Esophagus muscularis mucosa (tissue), 4 donors: ENCODE results near the gene DTNA. TPM values are rescaled to one million over a fixed set of nuclear protein-coding genes. Genes with fewer than 3 reads are reported as not detected.

Source experiments
- DNase-seq: peaks from one replicate; pipeline ENCODE4 v3.0.0-alpha.2; 2017; ENCODE audit errors: extremely low spot score
- H3K27ac ChIP-seq, 4 donors: fragments of 200-600 bp; sonication (generic); replicated peaks in 1 of 4; 1 replicate in 3 of 4; 2 replicates in 1 of 4; pipeline ENCODE4 v1.5.1; 2016 to 2019; ENCODE audit warnings: mild to moderate bottlenecking in 1 of 4
- H3K27me3 ChIP-seq, 4 donors: fragments of 200-600 bp; sonication (generic); one replicate each; pipeline versions ENCODE4 v1.5.1 to v1.6.0; 2016 to 2019
- H3K36me3 ChIP-seq, 4 donors: fragments of 200-600 bp; sonication (generic); one replicate each; pipeline ENCODE4 v1.5.1; 2016 to 2019
- H3K4me1 ChIP-seq, 4 donors: fragments of 200-600 bp; sonication (generic); one replicate each; pipeline ENCODE4 v1.5.1; 2016 to 2019
- H3K4me3 ChIP-seq, 4 donors: fragments of 200-600 bp; sonication (generic); 1 replicate in 2 of 4; 2 replicates in 2 of 4; pipeline ENCODE4 v1.5.1; 2016 to 2019; ENCODE audit warnings: mild to moderate bottlenecking in 4 of 4, moderate library complexity in 1 of 4
- H3K9me3 ChIP-seq, 4 donors: fragments of 200-600 bp; sonication (generic); 1 replicate in 3 of 4; 2 replicates in 1 of 4; pipeline ENCODE4 v1.5.1; 2016 to 2019
- EP300 ChIP-seq: sonication (generic); formaldehyde crosslinking; IDR thresholded peaks from one replicate; pipeline ENCODE4 v1.6.1; 2017; ENCODE audit warnings: antibody characterized with exemption
- POLR2A ChIP-seq: fragments of 450-650 bp; IDR thresholded peaks from one replicate; pipeline ENCODE4 v1.6.1; 2017; ENCODE audit warnings: antibody characterized with exemption, moderate library complexity, mild to moderate bottlenecking, low read depth
- POLR2AphosphoS5 ChIP-seq, 2 donors: sonication (generic); formaldehyde crosslinking; IDR thresholded peaks; one replicate each; pipeline ENCODE4 v1.6.1; 2017; ENCODE audit warnings: antibody characterized with exemption in 2 of 2
- WGBS: methylation state at CpG from one replicate; pipeline ENCODE4 v1.1.5; 2018; 5-methylcytosine and 5-hydroxymethylcytosine counted together
- intact Hi-C: fragments of 100-400 bp; cut with DNase I; formaldehyde crosslinking; loops from one replicate; pipeline ENCODE4 v1.15.1; 2023
- total RNA-seq, 4 donors: library from RNA; depleted of rRNA; stranded (reverse); fragments of >200 nt; gene quantifications; one replicate each; pipeline versions ENCODE4 v1.1.0 to v1.2.1, GENCODE V29; 2016
- TF ChIP-seq, protein P1 (sequence below), 3 experiments: fragments of 200-600 bp in 2 of 3; fragments of 450-650 bp in 1 of 3; sonication (generic) in 2 of 3; IDR thresholded peaks; one replicate each; pipeline ENCODE4 v1.5.1; 2017 to 2019; ENCODE audit warnings: antibody characterized with exemption in 3 of 3, mild to moderate bottlenecking in 2 of 3, moderate library complexity in 1 of 3

The DTNA gene
- total RNA-seq, 4 donors from 2014 or later = 189 to 284 (median 242) TPM

DNA sequence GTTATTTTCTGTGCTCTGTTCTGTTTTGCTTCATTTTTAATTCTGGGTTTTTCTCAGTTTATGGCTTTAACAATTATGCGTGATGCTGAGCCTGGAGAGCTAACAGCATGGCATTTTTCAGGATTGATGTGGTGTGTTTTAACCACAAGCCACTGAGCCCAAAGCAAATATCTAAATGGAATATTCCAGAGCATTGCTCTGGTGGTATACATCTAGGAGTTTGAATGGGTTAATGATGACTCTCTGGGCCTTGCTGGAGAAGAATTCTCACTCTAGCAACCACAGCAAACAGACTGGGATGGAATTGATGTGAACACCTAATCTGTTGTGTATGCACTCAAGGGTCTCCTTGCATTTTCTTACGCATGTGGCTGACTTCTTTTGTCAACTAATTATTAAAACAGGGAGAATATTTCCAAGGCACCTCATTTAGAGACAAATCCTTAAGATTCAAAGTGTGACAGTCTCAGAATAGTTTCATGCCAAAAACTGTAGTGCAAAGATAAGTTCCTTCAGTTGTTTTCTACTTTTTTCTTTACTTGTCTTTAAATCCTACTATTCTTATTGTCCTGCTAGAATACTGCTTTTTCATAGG lies 164.0 kb downstream of the DTNA start:
- no peaks in the 10 kb centered on the region for H3K27me3 ChIP-seq
- H3K27ac ChIP-seq = no peak overlapping the region
- TF ChIP-seq EP300 = no peak
- TF ChIP-seq, protein P1, sequence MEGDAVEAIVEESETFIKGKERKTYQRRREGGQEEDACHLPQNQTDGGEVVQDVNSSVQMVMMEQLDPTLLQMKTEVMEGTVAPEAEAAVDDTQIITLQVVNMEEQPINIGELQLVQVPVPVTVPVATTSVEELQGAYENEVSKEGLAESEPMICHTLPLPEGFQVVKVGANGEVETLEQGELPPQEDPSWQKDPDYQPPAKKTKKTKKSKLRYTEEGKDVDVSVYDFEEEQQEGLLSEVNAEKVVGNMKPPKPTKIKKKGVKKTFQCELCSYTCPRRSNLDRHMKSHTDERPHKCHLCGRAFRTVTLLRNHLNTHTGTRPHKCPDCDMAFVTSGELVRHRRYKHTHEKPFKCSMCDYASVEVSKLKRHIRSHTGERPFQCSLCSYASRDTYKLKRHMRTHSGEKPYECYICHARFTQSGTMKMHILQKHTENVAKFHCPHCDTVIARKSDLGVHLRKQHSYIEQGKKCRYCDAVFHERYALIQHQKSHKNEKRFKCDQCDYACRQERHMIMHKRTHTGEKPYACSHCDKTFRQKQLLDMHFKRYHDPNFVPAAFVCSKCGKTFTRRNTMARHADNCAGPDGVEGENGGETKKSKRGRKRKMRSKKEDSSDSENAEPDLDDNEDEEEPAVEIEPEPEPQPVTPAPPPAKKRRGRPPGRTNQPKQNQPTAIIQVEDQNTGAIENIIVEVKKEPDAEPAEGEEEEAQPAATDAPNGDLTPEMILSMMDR (IDR thresholded peaks at IDR 0.05) = no peak
- TF ChIP-seq POLR2A = no peak
- TF ChIP-seq POLR2AphosphoS5 (IDR thresholded peaks at IDR 0.05) = no peak
- peaks cover 12 to 62% (median 24%) of the 10 kb centered on the region in 4 donors for H3K36me3 ChIP-seq
- intact Hi-C loops = loop anchor here (10.0 kb wide), 1 partner anchor 271 kb away; no protein-coding TSS in a partner anchor
- no peak for DNase-seq
- no peak overlapping the region for H3K4me3 ChIP-seq
- no peaks in the 10 kb centered on the region for H3K9me3 ChIP-seq
- 90% methylated on average over 2 of the region's 2 CpGs for WGBS
- no peaks in the 10 kb centered on the region for H3K4me1 ChIP-seq

DNA sequence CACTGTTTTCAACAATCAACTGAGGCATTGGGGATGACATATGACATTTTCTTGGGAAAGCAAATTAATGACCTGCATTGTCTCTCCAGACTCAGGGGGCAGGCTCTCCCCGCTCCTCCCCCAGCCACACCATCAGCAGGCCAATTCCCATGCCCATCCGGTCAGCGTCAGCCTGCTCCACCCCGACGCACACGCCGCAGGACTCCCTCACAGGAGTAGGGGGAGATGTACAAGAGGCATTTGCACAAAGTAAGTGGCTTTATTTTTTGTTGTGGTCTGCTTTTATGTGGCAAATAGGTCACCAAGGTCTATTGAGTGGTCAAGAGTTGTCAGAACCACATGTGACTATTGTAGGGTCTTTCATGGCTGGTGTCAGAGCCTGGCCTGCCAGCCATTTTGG lies 165.1 kb downstream of the DTNA start:
- Histone ChIP-seq H3K27ac (no peak overlapping the region), H3K4me1 (peaks cover 0 to 8% (median 6%) of the 10 kb centered on the region in 4 donors), H3K9me3 (no peaks in the 10 kb centered on the region), H3K4me3 (no peak overlapping the region), H3K27me3 (no peaks in the 10 kb centered on the region), H3K36me3 (peaks cover 12 to 62% (median 24%) of the 10 kb centered on the region in 4 donors)
- intact Hi-C loops = loop anchor here (10.0 kb wide), 1 partner anchor 270 kb away; no protein-coding TSS in a partner anchor
- TF ChIP-seq POLR2AphosphoS5 (IDR thresholded peaks at IDR 0.05) (no peak), EP300 (no peak), POLR2A (no peak)
- TF ChIP-seq, protein P1 (IDR thresholded peaks at IDR 0.05) = no peak
- 97% methylated on average over 7 of the region's 7 CpGs for WGBS
- no peak for DNase-seq

DNA sequence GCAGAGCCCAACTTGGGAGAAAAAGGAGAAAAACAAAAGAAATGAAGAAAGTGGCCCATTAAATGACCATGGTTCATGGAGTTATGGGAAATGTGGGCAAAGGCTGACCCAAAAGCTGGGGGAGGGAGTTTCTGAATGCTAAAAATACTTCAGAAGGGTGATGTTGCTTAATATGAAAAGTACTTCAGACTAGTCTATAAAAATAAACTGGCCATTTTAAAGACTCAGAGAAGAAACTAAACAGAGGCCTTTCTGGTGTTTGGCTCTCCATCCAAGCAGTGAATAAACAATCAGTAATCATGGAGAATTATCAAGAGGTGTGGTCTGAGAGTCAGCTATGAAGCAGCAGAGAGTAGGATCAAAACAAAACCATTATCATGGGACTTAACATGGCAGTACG lies 170.3 kb downstream of the DTNA start:
- Histone ChIP-seq H3K36me3 (peaks cover 32 to 64% (median 36%) of the 10 kb centered on the region in 4 donors), H3K9me3 (no peaks in the 10 kb centered on the region), H3K27ac (peak overlapping the region; percentile 50 to 63 (median 54)), H3K27me3 (no peaks in the 10 kb centered on the region), H3K4me1 (peaks cover 0 to 22% (median 17%) of the 10 kb centered on the region in 4 donors), H3K4me3 (no peak overlapping the region)
- intact Hi-C loops = no loop called here
- peak; percentile 45 for DNase-seq
- TF ChIP-seq POLR2A (no peak), EP300 (no peak), POLR2AphosphoS5 (IDR thresholded peaks at IDR 0.05) (no peak)
- TF ChIP-seq, protein P1 (IDR thresholded peaks at IDR 0.05) = no peak
- WGBS = 65% methylated on average over 1 of the region's 1 CpG

DNA sequence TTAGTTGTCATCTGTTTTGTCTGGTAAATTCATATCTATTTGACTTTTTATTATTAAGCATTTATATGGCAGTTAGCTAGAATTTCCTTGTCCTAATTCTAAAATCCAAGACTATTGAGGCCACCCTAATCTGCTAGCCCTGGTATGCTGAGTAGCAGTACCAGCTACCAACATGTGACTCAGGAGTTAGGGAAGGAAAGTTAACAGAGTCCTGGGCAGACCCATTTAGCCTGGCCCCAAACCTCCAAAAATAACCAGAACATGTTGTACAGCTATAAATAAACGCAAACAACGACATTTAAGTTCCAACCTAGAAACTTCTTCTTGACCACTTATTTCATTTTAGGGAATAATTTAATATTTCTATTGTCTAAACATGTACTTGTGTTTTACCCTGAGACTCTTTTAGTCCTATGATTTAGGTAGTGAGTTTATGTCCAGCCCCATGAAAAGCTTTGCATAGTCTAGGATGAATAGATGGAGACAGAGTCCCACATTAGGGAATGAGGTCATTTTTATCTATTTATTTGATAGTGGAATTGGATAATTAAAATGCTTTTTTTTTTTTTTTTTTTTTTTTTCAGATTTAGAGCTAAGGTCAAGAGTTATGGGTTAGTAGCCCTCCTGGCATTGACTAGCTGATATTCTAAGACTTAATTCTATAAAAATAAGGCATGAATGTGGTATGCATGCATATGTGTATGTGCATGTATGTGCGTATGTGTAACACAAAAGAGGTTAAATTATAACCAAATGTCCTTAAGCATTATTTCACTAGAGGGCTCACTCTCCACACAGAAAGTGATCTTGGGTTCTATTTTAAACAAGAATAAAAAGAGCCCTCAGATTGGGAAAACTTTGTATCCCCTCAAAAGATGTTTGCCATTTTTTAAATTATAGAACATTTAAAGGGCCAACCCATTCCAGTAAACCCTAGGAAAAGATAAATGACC lies 171.1 kb downstream of the DTNA start:
- WGBS = 67% methylated on average over 3 of the region's 3 CpGs
- intact Hi-C loops = no loop called here
- DNase-seq = peak; percentile 7
- TF ChIP-seq POLR2AphosphoS5 (IDR thresholded peaks at IDR 0.05) = no peak
- TF ChIP-seq, protein P1 (IDR thresholded peaks at IDR 0.05) = peak in 1 of 3 experiments; percentile 13
- no peaks in the 10 kb centered on the region for H3K9me3 ChIP-seq
- H3K27ac ChIP-seq = peak overlapping the region; percentile 50 to 63 (median 54)
- H3K27me3 ChIP-seq = no peaks in the 10 kb centered on the region
- H3K36me3 ChIP-seq = peaks cover 32 to 66% (median 37%) of the 10 kb centered on the region in 4 donors
- peaks cover 0 to 22% (median 17%) of the 10 kb centered on the region in 4 donors for H3K4me1 ChIP-seq
- no peak overlapping the region for H3K4me3 ChIP-seq
